Fibroblast of mammary gland (primary cell): ENCODE measurements around the gene C9orf50.

ENCODE experiments used
- DNase-seq: peaks from one replicate; pipeline ENCODE4 v3.0.0-alpha.2; 2010; ENCODE audit warnings: low read depth
- H3K4me3 ChIP-seq: 2 replicates; pipeline ENCODE4 v1.5.1; 2011; ENCODE audit warnings: low read depth, mild to moderate bottlenecking, low read length, moderate library complexity; ENCODE audit not compliant: control insufficient read depth
- TF ChIP-seq, protein P1 (sequence below): conservative IDR thresholded peaks from 2 replicates; pipeline ENCODE4 v1.5.1; 2011; ENCODE audit warnings: low read depth, low read length, inconsistent platforms; ENCODE audit not compliant: control insufficient read depth, insufficient read depth

C9orf50 gene

DNA sequence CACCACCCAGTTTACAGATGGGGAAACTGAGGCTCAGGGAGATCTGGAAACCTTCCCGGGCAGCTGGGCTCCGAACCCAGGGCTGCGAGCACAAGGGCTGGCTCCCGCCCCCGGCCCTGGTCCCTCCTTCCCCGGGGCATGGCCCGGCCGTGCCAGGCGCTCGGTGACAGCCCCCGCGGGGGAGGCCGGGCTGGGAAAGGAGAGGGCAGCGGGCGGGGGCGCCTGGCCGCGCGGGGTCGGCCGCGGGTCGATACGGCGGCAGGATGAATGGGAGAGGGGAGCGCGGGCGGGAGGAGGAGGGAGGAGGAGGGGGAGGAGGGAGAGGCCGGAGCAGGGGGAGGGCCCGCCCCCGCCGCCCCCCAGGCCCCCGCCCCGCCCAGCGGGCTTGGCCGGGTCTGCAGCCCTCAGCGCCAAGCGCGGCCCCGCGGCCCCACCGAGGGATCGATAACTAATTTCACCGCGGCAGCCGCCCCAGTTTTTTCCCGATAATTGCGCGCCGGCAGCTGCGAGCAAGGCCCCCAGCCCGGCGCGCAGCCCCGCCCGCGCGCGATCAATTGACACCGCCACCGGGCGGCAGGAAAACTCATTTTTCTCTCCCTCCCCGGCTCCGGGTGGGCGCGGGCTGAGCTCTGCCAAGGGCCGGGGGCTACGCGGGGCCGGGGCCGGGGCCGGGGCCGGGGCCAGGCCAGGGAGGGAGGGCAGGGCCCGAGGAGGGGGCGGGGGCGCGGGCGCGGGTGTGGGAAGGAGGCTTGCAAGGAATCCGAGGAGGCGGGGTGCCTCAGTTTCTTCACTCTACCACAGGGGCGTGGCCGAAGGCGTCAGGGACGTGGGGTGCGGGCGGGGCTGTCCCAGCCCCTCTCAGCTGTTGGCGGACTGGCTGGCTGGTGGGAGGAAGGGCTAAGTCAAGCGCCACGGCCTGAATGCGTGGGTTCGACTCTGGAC is 52.1 kb downstream of the C9orf50 start:
- H3K4me3 ChIP-seq: peak overlapping the region; percentile 44
- peak; percentile 44 for DNase-seq
- TF ChIP-seq, protein P1, sequence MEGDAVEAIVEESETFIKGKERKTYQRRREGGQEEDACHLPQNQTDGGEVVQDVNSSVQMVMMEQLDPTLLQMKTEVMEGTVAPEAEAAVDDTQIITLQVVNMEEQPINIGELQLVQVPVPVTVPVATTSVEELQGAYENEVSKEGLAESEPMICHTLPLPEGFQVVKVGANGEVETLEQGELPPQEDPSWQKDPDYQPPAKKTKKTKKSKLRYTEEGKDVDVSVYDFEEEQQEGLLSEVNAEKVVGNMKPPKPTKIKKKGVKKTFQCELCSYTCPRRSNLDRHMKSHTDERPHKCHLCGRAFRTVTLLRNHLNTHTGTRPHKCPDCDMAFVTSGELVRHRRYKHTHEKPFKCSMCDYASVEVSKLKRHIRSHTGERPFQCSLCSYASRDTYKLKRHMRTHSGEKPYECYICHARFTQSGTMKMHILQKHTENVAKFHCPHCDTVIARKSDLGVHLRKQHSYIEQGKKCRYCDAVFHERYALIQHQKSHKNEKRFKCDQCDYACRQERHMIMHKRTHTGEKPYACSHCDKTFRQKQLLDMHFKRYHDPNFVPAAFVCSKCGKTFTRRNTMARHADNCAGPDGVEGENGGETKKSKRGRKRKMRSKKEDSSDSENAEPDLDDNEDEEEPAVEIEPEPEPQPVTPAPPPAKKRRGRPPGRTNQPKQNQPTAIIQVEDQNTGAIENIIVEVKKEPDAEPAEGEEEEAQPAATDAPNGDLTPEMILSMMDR: no peak

DNA sequence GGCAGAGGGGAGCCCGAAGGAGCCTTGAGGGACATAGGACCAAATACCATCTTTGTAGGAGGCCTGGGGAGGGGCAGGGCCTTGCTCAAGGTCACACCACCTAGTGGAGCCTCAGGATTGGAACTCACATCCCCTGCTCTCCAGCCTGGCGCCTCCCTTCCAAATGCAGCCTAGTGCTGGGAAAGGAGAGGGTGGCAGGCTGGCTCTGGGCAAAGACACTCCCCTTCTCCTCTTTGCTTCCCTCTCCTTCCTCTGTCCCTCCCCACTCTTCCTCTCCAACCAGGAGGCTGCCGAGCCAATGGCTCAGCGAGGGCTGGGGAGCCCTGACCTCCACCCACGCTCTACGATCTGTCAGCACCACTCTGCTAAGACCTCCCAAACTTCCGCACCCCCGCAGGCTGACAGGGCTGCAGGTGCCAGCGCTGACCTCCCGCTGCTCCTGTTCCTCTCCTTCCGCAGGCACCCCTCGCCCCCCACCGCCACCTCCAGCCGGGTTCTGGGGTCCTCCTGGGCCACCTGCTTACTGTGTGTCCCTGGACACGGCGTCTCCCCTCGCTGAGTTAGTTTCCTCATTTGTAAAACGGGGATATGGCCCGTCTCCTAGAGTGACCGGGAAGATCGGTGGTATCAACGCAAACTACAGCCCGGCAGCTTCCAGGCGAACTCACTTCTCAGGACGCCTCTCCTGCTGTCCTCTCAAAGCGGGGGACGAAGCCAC is 52.9 kb downstream of the C9orf50 start:
- TF ChIP-seq, protein P1: peak; percentile 5
- peak overlapping the region; percentile 44 for H3K4me3 ChIP-seq
- DNase-seq: peak; percentile 87

GRCh38 chr9:129567329-129567728 is 53.6 kb downstream of the C9orf50 start:
- TF ChIP-seq, protein P1: no peak
- no peak overlapping the region for H3K4me3 ChIP-seq
- DNase-seq: peak; percentile 47

- DNase-seq: no peak
- no peak overlapping the region for H3K4me3 ChIP-seq
- TF ChIP-seq, protein P1: no peak
These were observed 54.2 kb downstream of the C9orf50 start for GRCh38 chr9:129566563-129567266.

- DNase-seq: no peak
- TF ChIP-seq, protein P1: no peak
- H3K4me3 ChIP-seq: no peak overlapping the region
These were observed 58.0 kb downstream of the C9orf50 start for GRCh38 chr9:129562917-129563316.

DNA sequence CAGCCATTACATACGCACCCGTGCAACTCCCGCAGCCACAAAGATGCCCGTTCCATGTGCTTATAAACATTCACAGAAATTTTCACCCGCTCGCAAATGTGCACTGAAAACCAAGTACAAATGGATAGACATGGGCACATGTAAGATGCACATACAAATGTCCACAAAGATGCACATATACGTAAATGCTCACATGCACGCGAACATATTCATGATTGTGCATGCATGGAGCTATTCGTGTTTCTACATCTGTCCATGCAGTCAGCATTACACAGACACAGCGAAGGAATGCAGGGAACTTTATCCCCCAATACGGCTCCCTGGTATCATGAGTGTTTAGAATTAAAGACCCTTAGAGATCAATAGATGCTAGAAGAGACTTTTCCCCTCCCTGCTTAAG is 58.4 kb downstream of the C9orf50 start:
- TF ChIP-seq, protein P1: no peak
- no peak overlapping the region for H3K4me3 ChIP-seq
- DNase-seq: no peak
